Fibroblast of the aortic adventitia (primary cell): ENCODE results near the gene DDT. TPM values are rescaled to one million over a fixed set of nuclear protein-coding genes. Genes with fewer than 3 reads are reported as not detected.

Source experiments
- DNase-seq: peaks from one replicate; pipeline ENCODE4 v3.0.0-alpha.2; 2010; ENCODE audit warnings: low read depth
- H3K4me3 ChIP-seq: 2 replicates; pipeline ENCODE4 v1.5.1; 2011; ENCODE audit warnings: low read depth, mild to moderate bottlenecking, control low read depth, low read length, moderate library complexity
- total RNA-seq: library from RNA; depleted of rRNA; stranded (reverse); fragments of >200 nt; gene quantifications from 2 replicates; pipeline ENCODE4 v1.2.3, GENCODE V29; 2012; ENCODE audit warnings: low replicate concordance
- TF ChIP-seq, protein P1 (sequence below): IDR thresholded peaks from 2 replicates; pipeline ENCODE4 v1.5.1; 2011; ENCODE audit warnings: mild to moderate bottlenecking, low read length, control low read depth, inconsistent platforms; ENCODE audit not compliant: insufficient read depth

The DDT gene
- total RNA-seq, 1 donor = 82.9 TPM

DNA sequence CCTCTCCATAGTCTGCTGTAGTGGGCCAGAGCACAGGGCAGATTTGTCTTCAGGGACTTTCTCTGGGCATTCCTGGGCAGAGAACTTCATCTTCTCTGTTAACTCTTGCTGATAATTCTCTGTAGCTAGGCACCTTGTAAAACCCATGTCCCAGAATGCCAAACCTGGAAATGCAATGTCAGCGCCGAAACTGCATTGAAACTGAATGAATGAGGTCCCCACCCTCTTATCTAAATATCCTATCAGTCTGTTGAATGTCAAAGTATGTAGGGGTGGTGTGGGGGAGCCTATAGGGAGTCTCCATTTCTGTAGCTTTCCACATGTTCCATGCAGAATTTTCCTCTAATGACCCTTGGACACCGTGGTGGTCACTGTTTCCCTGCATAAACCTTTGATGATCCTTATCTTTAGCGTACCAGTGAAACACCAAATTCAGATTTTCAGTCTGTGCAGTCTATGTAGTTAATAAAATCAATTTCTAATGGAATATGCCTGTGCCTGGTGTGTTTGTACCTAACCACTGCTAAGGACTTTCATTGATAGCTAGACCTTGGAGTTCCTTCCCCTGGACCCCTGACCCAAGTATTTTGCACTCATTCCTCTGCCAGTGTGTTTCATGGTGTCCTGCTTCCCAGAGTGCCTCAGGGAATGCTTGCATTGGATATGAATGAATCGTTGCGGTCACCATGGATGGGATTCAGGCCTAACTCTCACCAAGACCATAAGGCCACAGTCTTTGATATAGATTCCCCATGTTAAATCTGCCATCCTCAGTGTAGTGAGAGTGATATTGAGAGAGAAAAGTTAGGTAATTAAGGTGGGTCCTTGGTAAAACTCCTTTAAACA is 34.4 kb upstream of the DDT start:
- no peak overlapping the region for H3K4me3 ChIP-seq
- TF ChIP-seq, protein P1, sequence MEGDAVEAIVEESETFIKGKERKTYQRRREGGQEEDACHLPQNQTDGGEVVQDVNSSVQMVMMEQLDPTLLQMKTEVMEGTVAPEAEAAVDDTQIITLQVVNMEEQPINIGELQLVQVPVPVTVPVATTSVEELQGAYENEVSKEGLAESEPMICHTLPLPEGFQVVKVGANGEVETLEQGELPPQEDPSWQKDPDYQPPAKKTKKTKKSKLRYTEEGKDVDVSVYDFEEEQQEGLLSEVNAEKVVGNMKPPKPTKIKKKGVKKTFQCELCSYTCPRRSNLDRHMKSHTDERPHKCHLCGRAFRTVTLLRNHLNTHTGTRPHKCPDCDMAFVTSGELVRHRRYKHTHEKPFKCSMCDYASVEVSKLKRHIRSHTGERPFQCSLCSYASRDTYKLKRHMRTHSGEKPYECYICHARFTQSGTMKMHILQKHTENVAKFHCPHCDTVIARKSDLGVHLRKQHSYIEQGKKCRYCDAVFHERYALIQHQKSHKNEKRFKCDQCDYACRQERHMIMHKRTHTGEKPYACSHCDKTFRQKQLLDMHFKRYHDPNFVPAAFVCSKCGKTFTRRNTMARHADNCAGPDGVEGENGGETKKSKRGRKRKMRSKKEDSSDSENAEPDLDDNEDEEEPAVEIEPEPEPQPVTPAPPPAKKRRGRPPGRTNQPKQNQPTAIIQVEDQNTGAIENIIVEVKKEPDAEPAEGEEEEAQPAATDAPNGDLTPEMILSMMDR = no peak
- no peak for DNase-seq

DNA sequence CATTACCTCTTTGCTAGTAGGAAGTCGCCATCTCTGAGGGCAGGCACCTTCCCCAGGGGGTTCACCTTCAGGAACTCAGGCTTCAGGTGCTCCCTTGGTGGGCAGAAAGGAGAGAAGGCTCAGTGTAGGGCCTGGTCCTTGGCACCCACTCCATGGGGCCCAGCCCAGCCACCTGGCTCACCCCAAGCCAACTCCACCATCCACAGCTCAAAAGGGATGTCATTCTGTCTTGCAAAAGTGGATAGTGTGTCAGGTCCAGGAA is 33.7 kb upstream of the DDT start:
- no peak for DNase-seq
- TF ChIP-seq, protein P1 = no peak
- no peak overlapping the region for H3K4me3 ChIP-seq

DNA sequence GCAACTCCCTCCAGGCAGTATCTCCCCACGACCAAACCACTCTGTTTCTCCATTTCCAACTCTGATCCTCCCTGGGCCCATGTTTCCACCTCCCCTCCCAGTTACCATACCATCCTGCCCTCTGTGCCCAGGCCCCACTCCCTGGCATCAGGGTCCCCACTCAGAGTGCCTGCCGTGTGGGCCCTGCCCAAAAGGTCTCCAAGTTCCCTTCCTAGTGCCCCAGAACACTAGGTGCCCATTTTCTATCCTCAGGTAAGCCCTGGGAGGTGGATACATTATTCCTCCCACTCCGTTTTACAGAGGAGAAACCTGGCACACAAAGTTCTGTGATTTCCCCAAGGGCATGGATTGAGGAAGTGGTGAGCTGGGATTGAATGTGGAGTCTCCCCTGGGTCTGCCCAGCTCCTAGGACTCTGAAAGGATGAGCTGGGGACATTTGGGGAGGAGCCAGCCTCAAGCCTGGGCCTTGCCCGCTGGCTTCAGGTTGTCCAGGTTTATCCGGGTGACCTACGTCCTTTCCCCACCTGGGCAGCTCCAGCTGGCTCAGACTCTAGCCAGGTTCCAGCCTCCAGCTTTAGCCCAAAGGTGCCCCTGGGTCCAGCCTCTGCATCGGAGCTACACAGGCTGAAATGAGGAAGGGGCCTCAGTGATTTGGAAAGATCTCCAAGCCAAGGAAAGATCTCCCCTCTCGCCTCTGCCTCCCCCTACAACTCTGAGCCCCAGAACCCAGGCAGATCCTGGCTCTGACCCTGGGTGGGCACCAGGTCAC is 33.2 kb upstream of the DDT start:
- TF ChIP-seq, protein P1 = no peak

DNA sequence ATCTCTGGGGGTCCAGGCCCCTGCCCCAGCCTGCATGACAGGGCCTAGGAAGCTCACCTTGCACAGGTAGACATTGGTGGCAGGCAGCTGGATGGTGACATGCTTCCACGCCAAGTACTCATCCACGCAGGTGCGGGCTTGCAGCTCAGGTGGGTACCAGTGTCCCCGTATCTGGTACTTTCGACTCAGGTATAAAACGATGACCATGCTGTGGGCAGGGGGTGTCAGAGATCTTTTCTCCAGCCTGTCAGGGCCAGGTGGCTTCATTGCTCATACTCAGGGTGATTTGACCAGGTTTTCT is 32.6 kb upstream of the DDT start:
- no peak overlapping the region for H3K4me3 ChIP-seq
- TF ChIP-seq, protein P1 = no peak
- no peak for DNase-seq

More for the DNA sequence above, 33.2 kb upstream of the DDT start:
- no peak overlapping the region for H3K4me3 ChIP-seq
- no peak for DNase-seq

DNA sequence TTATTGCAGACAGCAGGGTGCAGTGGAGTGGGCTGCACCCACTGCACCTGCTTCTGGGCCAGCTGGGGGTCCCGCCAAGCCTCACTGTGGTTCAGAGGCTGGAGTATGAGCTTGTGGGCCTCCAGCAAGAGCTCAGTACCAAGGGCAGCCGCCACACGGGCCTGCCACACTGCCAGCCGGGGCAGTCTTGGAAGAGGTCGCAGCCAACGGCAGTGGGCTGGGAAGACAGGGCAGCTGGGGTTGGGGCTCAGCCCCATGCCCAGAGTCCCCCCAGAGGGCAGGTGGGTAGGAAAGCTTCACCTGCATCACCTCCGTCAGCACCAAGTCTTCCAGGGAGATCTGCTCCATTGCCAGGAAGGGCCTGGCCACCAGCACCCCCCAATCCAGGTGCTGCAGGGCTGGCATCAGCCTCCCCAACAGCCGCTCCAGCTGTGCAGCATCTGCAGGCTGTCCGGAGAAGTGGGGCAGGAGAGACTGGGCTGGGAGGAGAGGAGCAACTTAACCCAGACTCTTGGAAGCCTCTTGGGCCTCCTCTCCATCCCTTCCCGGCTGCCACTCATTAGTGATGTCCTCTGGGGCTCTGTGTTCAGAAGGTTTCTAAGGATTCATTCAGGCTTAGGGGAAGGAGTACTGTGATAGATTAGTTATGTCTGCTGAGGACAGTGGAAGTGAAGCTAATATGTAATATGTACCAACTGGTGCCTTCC is 32.1 kb upstream of the DDT start:
- no peak overlapping the region for H3K4me3 ChIP-seq
- TF ChIP-seq, protein P1 = no peak
- DNase-seq = no peak

DNA sequence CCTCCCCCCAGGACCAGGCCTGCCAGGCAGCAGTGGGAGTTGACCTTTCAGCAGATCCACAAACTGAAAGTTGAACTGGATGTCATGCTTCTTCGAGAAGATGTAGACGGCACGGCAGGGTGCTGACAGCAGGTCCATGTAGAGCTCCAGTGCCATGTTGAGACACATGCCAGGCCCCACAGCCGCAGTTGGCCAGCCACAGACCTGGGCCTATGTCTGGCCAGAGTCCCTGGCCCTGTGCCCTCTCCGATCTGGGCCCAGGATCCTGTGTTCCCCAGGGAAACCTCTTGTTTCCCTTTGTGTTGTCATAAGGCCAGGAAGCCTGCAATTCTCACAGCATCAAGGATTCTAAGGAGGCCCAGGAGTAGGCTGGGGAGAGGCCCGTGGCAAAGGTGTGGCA is 31.0 kb upstream of the DDT start, which contains the start of gene GSTT4:
Gene GSTT4 (minus strand): TSS at position 253 of the 400 bp plus-strand sequence. CDS start 97 bp downstream, at position 156.
- TF ChIP-seq, protein P1 = no peak
- H3K4me3 ChIP-seq = no peak within 1 kb of the TSS
- peak; percentile 51 for DNase-seq
